GM18519 (cell line): ENCODE measurements around the gene PRR4.

Experiments
- ATAC-seq: cut with Tn5 transposase; IDR thresholded peaks from one replicate; pipeline ENCODE4 v1.9.1; 2021; ENCODE audit warnings: mild to moderate bottlenecking, moderate library complexity; ENCODE audit not compliant: unreplicated experiment, low FRiP score

Gene PRR4, protein sequence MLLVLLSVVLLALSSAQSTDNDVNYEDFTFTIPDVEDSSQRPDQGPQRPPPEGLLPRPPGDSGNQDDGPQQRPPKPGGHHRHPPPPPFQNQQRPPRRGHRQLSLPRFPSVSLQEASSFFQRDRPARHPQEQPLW

DNA sequence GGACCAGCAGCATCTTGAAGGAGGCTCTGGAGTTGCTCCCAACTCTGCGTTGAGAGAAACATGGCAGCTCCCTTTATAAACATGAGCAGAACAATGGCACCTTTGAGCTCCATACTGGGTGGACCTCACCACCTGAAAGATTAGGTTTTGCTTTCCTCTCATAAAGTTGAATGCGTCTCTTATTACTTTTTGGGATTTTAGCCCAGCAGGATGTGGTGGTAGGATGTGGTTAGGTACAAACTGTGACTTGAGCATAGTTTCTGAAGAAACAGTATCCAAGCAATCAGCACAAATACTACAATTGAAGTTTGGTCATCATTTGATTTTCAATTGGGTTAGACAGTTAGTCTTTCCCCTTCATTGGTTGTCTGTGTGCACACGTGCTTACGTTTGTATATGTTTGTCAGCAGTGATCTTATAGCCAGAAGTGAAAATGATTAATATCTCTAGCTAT is at the start of gene PRR4:
PRR4 (minus strand) TSS at position 51 of the 454 bp plus-strand sequence; CDS start at position 13, 38 bp downstream.
- ATAC-seq: no peak

DNA sequence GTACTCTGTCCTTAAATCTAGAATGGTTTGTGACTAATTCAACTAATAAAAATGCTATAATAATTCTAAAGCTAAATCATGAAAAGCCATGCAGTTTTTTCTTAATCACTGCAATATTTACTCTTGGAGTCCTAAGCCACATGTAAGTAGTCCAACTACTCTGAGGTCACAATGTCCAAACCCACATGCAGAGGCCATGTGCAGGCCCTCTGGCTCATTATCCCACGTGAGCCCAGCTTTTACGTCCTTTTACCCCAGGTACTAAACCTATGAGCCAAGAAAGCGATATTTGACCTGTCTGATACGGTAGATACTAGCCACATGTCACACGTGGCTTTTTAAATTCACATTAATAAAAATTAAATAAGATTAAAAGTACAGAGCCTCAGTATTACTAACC is 47.6 kb upstream of the PRR4 start:
- ATAC-seq: no peak

DNA sequence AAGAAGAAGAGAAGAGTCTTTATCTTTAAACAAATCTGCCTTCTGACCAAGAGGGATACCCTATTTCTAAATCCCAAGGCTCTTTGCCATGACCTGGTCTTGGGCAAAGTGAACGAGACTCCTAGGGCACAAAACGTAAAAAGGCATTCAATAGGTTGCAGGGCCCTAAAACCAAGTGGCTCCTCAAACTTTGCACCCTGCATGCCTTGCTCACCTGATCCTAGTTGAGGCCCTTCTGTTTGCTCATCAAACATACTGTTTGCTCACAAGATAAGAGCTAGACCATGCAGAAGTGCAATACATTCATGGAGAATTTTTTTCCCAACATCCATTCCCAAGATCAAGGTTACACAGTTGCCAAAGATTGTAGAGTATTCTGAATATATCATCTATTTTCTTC is 42.7 kb upstream of the PRR4 start:
- no peak for ATAC-seq

DNA sequence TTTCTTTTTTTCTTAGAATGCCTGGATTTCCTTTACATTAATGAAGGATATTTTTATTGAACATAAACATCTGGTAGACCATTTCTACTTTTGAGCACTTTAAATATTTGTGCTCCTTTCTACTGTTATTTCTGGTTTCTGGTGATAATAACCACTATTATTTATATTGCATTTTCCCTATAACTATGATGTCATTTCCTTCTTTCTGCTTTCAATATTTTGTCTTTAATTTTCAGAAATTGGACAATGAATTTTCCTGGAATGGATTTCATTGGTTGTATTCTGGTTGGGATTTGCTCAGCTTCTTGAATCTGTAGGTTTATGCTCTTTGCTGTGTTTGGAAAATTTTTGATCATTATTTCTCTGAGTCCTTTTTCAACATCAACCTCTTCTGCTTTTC is 40.0 kb upstream of the PRR4 start:
- ATAC-seq: no peak

DNA sequence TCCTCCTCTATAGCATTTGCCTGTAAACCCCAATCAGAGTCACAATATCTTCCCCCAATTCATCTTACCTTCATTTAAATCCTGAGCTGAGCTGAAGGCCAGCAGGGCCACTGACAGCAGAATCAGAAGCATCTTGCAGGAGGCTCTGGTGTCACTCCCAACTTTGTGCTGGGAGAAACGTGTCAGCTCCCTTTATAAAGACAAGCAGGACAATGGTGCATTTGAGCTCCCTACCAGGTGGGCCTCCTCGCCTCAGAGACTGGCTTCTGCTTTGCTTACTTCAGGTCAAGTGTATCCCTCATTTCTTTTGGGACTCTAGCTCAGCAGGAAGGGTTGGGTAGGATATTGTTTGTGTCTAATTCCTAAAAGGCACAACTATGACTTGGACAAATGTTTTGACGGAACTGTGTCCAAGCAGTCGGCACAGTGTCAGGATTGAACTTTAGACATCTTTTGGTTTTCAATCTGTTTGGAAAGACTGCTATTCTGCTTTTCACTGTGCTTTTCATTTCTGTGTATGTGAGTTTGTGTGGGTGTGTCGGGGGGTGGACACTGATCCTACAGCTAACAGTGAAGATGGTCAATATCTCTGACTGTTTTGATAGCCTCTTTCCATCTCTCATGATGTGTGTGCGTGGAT is 34.9 kb upstream of the PRR4 start, which contains the start of gene PRH1:
PRH1 (minus strand) TSS at position 170 of the 640 bp plus-strand sequence; CDS start at position 132, 38 bp downstream.
- ATAC-seq: no peak

DNA sequence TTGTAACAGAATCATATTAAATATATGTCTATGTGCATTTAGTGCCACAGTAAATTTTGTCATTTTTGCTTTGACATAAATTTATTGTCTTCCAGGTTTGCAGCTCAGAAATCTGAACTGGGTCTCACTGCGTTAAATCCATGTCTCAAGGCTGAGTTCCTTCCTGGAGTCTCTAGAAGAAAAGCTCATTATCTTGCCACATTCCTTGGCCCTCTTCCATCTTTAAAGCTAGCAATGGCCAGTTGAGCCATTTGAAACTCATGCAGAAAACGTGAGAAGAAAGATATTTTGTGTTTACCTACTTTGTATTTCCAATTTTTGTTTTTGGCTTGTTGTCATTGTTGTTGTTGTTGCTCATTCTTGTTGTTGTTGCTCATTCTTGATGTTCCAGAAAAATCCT is 24.1 kb upstream of the PRR4 start:
- ATAC-seq: no peak

DNA sequence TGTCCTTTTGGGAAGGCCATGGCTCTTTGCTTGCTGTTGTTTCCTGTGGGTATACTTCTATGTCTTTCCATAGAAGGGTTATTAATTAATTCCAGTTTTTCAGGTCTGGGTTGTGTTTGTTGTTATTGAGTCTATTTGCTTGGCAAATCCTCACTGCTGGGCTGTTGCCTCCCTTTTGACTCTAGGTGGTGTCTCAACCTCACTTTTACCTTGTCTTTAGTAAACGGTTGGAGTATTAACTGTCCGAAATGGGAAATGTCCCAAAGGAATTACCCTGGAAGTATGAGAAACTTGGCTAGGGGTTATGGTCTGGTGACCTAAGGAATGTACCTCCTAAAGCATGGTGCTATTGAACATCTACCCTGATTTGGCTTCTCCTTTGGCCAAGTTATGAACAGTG is 18.1 kb upstream of the PRR4 start:
- ATAC-seq: no peak

DNA sequence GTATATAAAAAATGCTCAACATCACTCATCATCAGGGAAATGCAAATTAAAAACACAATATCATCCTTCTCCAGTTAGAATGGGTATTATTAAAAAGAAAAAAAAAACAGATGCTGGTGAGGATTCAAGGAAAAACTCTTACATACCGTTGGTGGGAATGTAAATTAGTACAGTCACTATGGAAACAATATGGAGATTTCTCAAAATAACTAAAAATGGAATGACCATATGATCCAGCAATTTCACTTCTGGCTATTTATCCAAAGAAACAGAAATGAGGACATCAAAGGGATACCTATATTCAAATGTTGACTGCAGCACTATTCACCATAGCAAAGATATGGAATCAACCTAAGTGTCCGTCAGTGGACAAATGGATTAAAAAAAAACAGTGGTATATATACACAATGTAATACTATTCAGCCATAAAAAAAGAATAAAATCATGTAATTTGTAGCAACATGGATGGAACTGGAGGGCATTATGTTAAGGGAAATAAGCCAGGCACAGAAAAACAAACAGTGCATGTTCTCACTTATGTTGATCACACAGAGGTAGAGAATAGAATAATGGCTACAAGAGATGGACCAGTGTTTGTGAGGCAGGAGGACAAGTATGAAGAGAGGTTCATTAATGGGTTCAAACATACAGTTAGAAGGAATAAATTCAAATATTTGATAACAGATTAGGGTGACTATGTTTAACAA is 14.4 kb upstream of the PRR4 start:
- ATAC-seq: no peak

DNA sequence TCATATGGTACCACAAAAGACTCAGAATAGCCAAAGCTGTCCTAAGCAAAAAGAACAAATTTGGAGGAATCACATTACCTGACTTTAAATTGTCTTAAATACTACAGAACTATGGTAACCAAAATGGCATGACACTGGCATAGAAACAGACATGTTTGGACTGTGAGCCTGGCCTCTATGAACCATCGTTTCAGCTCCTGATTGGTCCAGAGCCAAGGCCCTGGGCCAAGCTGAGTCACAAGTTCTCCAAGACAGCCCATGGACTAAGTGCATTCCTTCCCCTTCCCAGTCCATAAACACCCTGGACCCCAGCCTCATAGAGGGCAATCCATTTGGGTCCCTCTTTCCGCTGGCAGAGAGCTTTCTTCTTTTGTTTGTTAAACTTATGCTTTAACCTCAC is 12.1 kb upstream of the PRR4 start:
- no peak for ATAC-seq

DNA sequence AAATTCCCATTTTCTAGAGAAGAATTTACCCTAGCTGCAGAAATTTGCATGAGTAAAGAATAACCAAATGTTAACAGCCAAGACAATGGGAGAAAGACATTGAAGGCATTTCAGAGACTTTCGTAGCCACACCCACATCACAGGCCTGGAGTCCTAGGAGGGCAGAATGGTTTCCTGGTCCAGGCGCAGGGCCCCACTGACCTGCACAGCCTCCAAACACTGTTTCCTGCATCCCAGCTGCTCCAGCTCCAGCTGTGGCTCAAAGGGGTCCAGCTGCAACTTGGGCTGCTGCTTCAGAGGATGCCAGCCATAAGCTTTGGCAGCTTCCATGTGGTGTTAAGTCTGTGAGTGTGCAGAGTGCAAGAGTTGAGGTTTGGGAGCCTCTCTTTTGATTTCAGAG is 6.5 kb upstream of the PRR4 start:
- ATAC-seq: no peak

DNA sequence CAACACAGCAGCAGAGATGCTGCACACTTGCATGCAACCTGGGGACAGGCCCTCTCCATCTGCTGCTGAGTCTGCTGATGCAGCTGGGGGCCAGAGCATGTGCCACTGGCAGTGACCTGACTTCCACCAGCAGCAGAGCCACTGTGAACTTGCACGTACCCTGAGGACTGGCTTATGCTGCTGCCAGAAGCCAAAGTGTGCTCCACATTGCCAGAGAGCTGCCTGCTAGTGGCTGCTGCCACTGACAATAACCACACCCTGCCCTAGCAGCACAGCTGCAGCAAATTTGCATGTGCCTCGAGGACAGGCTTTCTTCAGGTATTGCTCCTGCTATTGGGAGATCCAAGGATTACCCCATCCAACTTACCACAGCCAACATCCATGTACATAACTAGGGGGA is 4.5 kb upstream of the PRR4 start:
- no peak for ATAC-seq

DNA sequence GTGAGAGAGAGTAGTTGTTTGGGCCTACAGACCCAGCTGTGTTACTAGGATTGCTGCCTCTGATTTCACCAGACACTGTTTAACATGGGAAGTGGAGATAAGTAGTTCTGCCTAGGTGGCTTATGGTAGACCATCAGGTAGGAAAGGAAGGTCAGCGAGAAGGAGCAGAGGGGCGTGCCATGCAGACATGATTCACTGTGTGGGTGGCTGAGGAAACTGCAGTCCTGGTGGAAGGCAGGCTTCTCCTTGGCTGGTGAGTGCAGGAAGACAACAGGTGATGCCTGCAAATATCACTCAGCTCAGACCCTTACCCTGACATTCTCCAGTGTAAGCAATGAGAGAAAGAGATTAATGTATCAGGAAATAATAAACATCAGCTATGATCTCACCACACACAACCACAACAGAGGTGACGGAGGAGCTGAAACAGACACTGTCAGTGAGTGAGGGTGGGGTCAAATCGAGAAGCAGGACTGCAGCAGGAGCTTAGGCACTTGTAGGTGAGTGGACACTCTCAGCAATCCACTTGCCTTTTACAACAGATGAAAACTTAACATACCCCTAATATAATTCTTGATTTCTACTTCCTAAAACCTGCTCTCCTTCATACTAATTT is 2.1 kb upstream of the PRR4 start:
- ATAC-seq: no peak

DNA sequence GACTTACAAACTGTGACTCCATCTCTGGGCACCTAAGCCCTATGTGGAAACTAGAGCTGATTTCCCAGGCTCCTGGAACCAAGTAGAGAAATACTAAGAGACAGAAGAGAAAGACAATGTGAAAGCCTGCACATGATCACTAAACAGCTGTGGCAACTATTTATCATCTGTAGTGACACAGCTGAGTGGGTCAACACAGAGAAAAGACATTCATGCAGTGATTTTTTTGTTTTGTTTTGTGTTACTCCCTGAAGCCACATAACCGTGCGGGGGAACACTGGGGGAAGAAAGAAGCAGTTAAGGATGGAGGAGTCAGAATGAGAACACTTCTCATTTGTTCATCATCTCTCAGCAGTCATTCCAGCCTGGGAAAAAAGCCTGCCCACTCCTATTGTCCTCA is 1.5 kb downstream of the PRR4 start:
- ATAC-seq: no peak

DNA sequence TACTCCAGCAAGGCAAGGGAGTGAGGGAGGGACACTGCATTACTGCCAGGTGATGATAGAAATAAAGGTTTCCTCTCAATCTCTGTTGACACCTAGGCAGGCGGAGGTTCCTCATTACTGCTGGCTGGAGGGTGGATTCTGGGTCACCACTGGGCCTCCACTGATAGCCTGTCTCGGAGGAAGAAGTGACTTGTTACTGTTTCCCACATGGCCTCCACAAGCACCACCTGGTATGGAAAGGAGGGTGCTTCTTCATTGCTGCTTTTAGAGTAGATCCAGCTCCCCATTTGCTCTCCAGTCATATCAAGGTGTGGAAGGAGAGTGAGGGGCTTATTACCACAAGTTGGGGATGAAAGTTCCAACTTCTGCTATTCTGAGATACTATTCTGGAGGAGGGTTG is 6.4 kb downstream of the PRR4 start:
- no peak for ATAC-seq

DNA sequence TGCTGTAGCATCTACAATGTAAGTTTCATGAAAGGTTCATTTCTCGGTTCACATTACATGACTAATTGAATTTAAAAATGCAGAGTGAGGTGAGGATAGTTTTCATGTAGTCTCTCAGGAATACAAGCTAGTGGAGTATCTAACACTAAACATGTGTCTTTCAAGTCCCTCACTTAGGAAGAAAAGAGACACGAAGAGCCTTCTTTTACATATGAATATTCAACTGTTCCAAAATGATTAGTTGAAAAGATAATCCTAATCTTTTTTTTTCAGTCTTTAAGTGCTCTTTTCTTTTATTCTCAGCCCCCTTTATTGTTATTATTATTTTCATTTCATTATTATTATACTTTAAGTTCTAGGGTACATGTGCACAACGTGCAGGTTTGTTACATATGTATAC is 10.8 kb downstream of the PRR4 start:
- no peak for ATAC-seq

DNA sequence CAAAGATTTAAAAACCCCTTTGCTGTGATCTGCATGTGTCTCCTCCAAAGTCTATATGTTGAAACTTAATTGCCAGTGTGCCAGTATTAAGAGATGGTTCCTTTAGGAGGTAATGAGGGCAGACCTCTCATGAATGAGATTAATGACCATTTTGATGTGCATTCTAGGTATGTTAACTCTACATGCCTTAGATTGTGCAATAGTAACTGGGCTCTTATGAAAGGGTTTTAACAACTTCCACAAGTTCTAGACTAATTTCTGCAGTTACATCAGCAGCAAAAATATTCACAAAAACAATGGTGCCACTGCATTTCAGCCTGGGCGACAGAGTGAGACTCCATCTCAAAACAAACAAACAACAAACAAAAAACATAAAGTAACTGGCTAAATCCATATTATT is 19.3 kb downstream of the PRR4 start:
- no peak for ATAC-seq

DNA sequence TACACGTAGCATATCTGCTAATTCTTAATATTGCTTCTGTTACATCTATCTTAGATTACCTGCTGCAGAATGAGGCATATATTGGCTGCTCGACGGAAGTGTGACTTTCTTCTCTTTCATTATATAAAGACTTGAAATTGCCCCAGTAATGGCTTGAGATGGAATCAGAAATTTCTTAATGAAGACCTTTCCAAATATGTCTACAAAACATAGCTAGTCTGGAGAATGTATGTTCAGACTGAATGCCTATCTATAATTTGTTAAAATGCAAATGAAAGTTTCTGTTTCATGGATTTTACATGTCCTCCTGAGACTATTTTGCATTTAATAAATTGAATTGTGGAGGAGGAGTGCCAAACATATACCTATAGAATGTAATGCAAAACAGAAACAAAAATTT is 23.0 kb downstream of the PRR4 start, which contains the start of gene TAS2R10:
TAS2R10 (minus strand) TSS at position 101 of the 400 bp plus-strand sequence; CDS start at position 12, 89 bp downstream.
- no peak for ATAC-seq

DNA sequence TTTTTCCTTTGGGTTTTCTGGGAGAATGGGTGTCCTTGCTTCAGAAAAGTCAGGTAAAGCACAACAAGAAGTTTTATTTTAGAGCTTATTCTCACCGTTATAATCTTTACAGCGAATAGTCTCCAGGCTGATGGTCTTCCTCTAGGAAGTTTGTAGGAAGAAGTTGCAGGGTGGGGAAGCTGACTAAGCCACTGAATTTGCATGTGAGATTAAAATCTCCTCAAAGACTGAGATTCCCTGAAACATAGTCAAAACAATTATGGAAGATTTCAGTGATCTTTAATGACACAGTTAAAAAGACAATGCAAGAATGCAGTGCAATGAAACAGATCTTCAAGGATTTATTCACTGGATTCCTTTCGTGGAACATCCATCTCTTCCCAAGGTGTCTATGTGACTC is 24.3 kb downstream of the PRR4 start:
- ATAC-seq: no peak

DNA sequence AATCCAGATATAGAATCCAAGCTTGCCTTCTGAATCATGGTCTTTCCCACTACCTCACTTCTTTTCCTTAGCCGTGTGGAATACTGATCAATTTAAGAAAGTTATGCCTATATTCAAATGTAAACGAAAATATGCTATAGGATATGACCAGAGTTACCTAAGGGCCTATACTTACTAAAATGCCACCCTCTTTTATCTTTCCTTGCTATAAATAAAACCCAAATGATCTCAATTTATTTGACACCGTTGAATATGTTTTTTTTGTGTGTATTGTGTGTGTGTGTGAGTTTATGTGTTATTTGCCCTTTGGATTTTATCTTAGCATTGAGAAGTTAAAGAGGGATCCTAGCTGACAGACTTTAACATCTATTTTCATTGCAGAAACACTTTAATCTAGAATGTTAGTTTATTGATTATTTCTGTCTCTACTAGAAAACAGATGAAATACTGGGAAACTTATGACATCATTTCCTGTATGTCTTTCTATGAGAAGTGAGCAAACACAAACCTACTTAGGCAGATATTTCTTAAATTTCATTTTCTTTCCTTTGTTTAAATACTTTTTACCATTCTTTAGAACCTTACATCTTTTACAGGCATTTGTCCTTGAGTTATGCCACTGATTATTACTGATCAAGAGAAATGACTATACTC is 37.3 kb downstream of the PRR4 start:
- ATAC-seq: no peak

DNA sequence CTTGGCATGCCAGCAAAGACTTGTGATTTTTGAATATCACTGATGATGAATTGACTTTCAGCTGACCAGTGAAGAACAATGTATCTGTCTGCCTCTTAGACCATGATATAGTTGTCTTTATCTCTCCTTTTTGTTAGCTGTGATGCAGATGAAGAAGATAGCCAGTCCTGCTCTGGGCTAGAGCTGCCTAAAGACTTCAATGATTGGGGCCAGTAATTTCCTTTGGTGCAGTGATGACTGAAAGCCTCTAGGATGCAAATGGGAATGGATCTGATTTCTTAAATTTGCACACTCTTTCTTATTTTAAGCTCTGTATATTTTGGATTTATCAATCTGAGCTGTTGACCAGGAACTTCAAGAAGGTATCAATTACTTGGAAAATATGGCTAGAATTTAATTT is 39.2 kb downstream of the PRR4 start, which contains the start of gene TAS2R9:
TAS2R9 (minus strand) TSS at position 101 of the 400 bp plus-strand sequence; CDS start at position 8, 93 bp downstream.
- ATAC-seq: no peak

DNA sequence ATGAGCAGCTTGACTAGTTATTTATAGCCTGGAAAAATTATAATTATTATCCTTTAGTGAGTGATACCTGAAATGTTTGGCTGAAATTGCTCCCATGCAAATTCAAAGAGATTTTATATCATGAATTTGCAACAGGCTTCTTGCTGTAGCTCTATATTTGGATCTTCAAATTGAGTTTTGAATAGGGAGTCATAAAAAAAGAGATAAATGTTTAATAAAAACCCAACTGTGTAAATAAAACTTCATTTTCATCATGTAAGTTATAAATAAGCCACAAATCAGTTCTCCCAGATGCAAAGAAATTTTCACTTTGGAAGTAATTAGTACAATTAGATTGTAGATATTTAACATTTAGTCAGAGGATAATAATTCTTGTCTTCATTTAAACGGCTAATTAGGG is 42.1 kb downstream of the PRR4 start, which contains the start of gene TAS2R8:
TAS2R8 (minus strand) TSS at position 101 of the 400 bp plus-strand sequence. CDS start 306 bp downstream, outside the sequence.
- ATAC-seq: no peak
